ENCODE results near the gene RANBP17. TPM values are rescaled to one million over a fixed set of nuclear protein-coding genes. Genes with fewer than 3 reads are reported as not detected.
A peak's percentile ranks its signal among the peaks of the same experiment; 100 is the strongest.

Gene RANBP17
- total RNA-seq, 1 donor from 2014 or later, result 49.7 TPM

DNA sequence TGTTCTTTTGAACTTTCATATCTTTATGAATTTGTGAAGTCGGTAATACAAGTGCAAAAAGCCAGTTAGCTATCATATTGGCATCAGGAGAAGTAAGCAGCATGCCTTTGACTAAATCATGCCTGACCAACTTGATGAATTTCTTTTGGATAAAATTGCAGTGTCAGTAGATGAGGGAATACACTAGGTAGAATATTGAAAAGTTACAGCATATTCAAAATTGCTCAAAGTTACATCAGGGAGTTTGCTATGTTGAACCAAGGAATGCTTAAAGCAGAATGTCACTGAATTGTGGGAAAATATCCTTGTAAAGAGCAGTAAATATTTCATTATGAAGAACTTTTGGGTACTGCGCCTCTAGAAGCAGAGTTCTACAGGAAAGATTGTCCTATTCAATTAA lies 360.1 kb downstream of the RANBP17 start:
- no peaks in the 10 kb centered on the region for H3K27me3 ChIP-seq
- no peak for DNase-seq (ENCODE audit: low spot score)
- H3K36me3 ChIP-seq, result no peaks in the 10 kb centered on the region
- peaks cover 9% of the 10 kb centered on the region for H3K4me1 ChIP-seq
- Mint-ChIP-seq H3K9me3 (no peaks in the 10 kb centered on the region), H3K36me3 (no peaks in the 10 kb centered on the region), H3K27me3 (ENCODE audit: insufficient read depth, low read depth) (no peaks in the 10 kb centered on the region), H3K27ac (no peak overlapping the region), H3K4me3 (no peak overlapping the region), H3K4me1 (peaks cover 6% of the 10 kb centered on the region)
- H4K20me1 ChIP-seq (ENCODE audit: low read depth), result no peaks in the 10 kb centered on the region
- no peaks in the 10 kb centered on the region for H3F3A ChIP-seq (ENCODE audit: low read depth)
- no peak overlapping the region for H3K4me2 ChIP-seq
- no peak overlapping the region for H3K27ac ChIP-seq
- H3K9me3 ChIP-seq (ENCODE audit: low read depth), result no peaks in the 10 kb centered on the region
- TF ChIP-seq, protein P1, sequence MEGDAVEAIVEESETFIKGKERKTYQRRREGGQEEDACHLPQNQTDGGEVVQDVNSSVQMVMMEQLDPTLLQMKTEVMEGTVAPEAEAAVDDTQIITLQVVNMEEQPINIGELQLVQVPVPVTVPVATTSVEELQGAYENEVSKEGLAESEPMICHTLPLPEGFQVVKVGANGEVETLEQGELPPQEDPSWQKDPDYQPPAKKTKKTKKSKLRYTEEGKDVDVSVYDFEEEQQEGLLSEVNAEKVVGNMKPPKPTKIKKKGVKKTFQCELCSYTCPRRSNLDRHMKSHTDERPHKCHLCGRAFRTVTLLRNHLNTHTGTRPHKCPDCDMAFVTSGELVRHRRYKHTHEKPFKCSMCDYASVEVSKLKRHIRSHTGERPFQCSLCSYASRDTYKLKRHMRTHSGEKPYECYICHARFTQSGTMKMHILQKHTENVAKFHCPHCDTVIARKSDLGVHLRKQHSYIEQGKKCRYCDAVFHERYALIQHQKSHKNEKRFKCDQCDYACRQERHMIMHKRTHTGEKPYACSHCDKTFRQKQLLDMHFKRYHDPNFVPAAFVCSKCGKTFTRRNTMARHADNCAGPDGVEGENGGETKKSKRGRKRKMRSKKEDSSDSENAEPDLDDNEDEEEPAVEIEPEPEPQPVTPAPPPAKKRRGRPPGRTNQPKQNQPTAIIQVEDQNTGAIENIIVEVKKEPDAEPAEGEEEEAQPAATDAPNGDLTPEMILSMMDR (IDR thresholded peaks at IDR 0.05), result no peak
- H3K9ac ChIP-seq, result no peak overlapping the region
- no peaks in the 10 kb centered on the region for H3K79me2 ChIP-seq (ENCODE audit: low read depth)
- no peak overlapping the region for H3K4me3 ChIP-seq
- H2AFZ ChIP-seq (replicated peaks), result no peak overlapping the region

DNA sequence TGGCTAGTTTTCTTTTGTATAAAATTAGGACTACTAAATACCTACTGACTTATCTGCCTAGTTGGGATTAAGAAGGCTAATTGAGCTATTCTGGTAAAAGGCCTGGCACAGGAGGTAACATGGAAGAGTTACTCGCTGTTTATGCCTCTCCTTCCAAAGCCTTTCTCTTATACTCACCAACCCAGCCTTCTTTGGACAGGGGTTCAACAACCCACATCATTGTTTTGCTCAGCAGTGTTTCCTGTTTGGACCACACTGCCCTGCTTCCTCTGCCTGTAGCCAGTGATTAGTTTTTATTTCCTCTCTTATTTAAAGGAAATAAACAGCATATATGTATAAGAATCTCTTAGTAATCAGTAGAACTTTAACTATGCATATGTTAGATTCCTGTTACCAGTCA lies 362.1 kb downstream of the RANBP17 start:
- H3K27me3 Mint-ChIP-seq (ENCODE audit: insufficient read depth, low read depth), result no peaks in the 10 kb centered on the region
- Histone ChIP-seq H3K27me3 (no peaks in the 10 kb centered on the region), H3K4me1 (peaks cover 9% of the 10 kb centered on the region), H3K4me2 (peak overlapping the region; percentile 22), H3K9ac (no peak overlapping the region), H3K36me3 (no peaks in the 10 kb centered on the region), H3K27ac (no peak overlapping the region), H4K20me1 (ENCODE audit: low read depth) (no peaks in the 10 kb centered on the region), H3K4me3 (no peak overlapping the region), H2AFZ (replicated peaks) (no peak overlapping the region), H3K9me3 (ENCODE audit: low read depth) (no peaks in the 10 kb centered on the region), H3F3A (ENCODE audit: low read depth) (no peaks in the 10 kb centered on the region), H3K79me2 (ENCODE audit: low read depth) (no peaks in the 10 kb centered on the region)
- H3K4me1 Mint-ChIP-seq, result peaks cover 6% of the 10 kb centered on the region
- H3K9me3 Mint-ChIP-seq, result no peaks in the 10 kb centered on the region
- H3K36me3 Mint-ChIP-seq, result peaks cover 2% of the 10 kb centered on the region
- no peak overlapping the region for H3K27ac Mint-ChIP-seq
- DNase-seq (ENCODE audit: low spot score), result no peak
- TF ChIP-seq EZH2phosphoT487 (IDR thresholded peaks at IDR 0.05) (no peak), EZH2 (IDR thresholded peaks at IDR 0.05) (no peak)
- TF ChIP-seq, protein P1 (IDR thresholded peaks at IDR 0.05), result no peak
- H3K4me3 Mint-ChIP-seq, result no peak overlapping the region

DNA sequence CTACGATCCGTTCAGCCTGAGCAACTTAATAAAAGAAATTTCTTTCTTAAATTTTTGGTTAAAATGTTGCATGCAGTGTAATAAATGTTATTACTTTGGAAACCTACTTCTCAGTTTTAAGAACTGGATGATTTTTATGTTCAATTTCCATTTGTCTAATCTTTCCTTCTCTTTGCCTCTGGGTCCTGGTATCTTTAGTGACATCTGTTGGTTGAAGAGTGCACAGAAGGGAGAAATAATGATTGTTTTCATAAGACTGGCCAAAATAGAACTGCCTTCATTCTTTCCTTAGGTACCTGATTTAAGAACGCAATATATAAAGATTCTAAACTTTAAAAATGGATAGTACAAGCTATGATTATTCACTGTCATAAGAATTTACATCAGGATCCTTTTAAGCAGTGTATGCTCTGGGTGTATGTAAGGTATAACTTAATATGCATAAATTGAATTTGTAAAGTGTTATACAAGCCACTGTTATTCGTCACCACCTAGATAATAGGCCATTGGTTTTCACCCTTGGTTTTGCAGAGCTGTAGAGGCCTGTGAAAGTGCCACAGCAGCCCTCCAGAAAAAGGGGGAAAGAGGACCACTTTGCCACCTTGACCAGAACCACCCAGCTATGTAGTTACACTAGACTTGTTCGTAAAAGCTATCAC lies 364.4 kb downstream of the RANBP17 start:
- Histone ChIP-seq H3K9me3 (ENCODE audit: low read depth) (no peaks in the 10 kb centered on the region), H3F3A (ENCODE audit: low read depth) (no peaks in the 10 kb centered on the region), H3K36me3 (no peaks in the 10 kb centered on the region), H2AFZ (replicated peaks) (no peak overlapping the region), H3K4me3 (no peak overlapping the region), H4K20me1 (ENCODE audit: low read depth) (no peaks in the 10 kb centered on the region), H3K27ac (no peak overlapping the region), H3K27me3 (no peaks in the 10 kb centered on the region), H3K9ac (no peak overlapping the region), H3K79me2 (ENCODE audit: low read depth) (no peaks in the 10 kb centered on the region), H3K4me2 (no peak overlapping the region), H3K4me1 (peaks cover 9% of the 10 kb centered on the region)
- Mint-ChIP-seq H3K36me3 (peaks cover 2% of the 10 kb centered on the region), H3K27ac (no peak overlapping the region), H3K9me3 (no peaks in the 10 kb centered on the region), H3K4me3 (no peak overlapping the region), H3K27me3 (ENCODE audit: insufficient read depth, low read depth) (no peaks in the 10 kb centered on the region), H3K4me1 (no peaks in the 10 kb centered on the region)
- TF ChIP-seq EZH2phosphoT487 (IDR thresholded peaks at IDR 0.05) (no peak), EZH2 (IDR thresholded peaks at IDR 0.05) (no peak)
- TF ChIP-seq, protein P1 (IDR thresholded peaks at IDR 0.05), result peak; percentile 42
- no peak for DNase-seq (ENCODE audit: low spot score)
